HG02759 (cell line): ENCODE measurements around the gene SPAG6.
"Not testable (repeated sequence)": the region's sequence is repeated elsewhere in the genome, so short reads cannot be mapped to it uniquely, and the experiment has no call there.

Source experiments
- ATAC-seq: cut with Tn5 transposase; IDR thresholded peaks from one replicate; pipeline ENCODE4 v1.9.1; 2021; ENCODE audit warnings: mild to moderate bottlenecking, moderate library complexity; ENCODE audit not compliant: unreplicated experiment

Gene SPAG6

GRCh38 chr10:22341190-22341925 is 3.9 kb upstream of the SPAG6 start:
- ATAC-seq: peak; percentile 24

- no peak for ATAC-seq
Observed at GRCh38 chr10:22341926-22342196, 3.4 kb upstream of the SPAG6 start.

- ATAC-seq: no peak
Observed at GRCh38 chr10:22342421-22342820, 2.9 kb upstream of the SPAG6 start.

GRCh38 chr10:22343731-22344130 is 1.6 kb upstream of the SPAG6 start:
- no peak for ATAC-seq

- no peak for ATAC-seq
Observed at GRCh38 chr10:22344249-22344648, 1.0 kb upstream of the SPAG6 start.

- ATAC-seq: no peak
Observed at GRCh38 chr10:22344781-22345300, 455 bp upstream of the SPAG6 start.

- no peak for ATAC-seq
Observed at GRCh38 chr10:22346096-22346661, 883 bp downstream of the SPAG6 start.

GRCh38 chr10:22349755-22350154 is 4.5 kb downstream of the SPAG6 start:
- no peak for ATAC-seq

- no peak for ATAC-seq
Observed at GRCh38 chr10:22351131-22351703, 5.9 kb downstream of the SPAG6 start.

GRCh38 chr10:22356324-22356873 is 11.1 kb downstream of the SPAG6 start:
- no peak for ATAC-seq

GRCh38 chr10:22357770-22358169 is 12.5 kb downstream of the SPAG6 start:
- ATAC-seq: not testable (repeated sequence)

- no peak for ATAC-seq
Observed at GRCh38 chr10:22363305-22363704, 18.0 kb downstream of the SPAG6 start.

GRCh38 chr10:22364407-22365140 is 19.3 kb downstream of the SPAG6 start:
- no peak for ATAC-seq

- peak; percentile 40 for ATAC-seq
Observed at GRCh38 chr10:22365233-22365632, 19.9 kb downstream of the SPAG6 start.

- ATAC-seq: no peak
Observed at GRCh38 chr10:22365644-22366434, 20.5 kb downstream of the SPAG6 start.

- ATAC-seq: no peak
Observed at GRCh38 chr10:22366435-22366703, 21.1 kb downstream of the SPAG6 start.

GRCh38 chr10:22366771-22367170 is 21.5 kb downstream of the SPAG6 start:
- no peak for ATAC-seq

- ATAC-seq: no peak
Observed at GRCh38 chr10:22367471-22367870, 22.2 kb downstream of the SPAG6 start.

- no peak for ATAC-seq
Observed at GRCh38 chr10:22368402-22368801, 23.1 kb downstream of the SPAG6 start.

- no peak for ATAC-seq
Observed at GRCh38 chr10:22368981-22369380, 23.7 kb downstream of the SPAG6 start.
